HUES64 (cell line): ENCODE data around the gene CLDN20.
"Not testable (repeated sequence)": the region's sequence is repeated elsewhere in the genome, so short reads cannot be mapped to it uniquely, and the experiment has no call there.

Experiments used
- H3K27ac ChIP-seq: 2 replicates; pipeline ENCODE4 v1.7.0; 2013; ENCODE audit warnings: low read depth, low read length, inconsistent platforms
- H3K27me3 ChIP-seq: 2 replicates; pipeline ENCODE4 v1.6.1; 2013; ENCODE audit warnings: mild to moderate bottlenecking, low read length; ENCODE audit not compliant: insufficient read depth
- H3K36me3 ChIP-seq: 2 replicates; pipeline ENCODE4 v1.6.1; 2013; ENCODE audit warnings: mild to moderate bottlenecking, low read length; ENCODE audit not compliant: insufficient read depth
- H3K4me1 ChIP-seq: 2 replicates; pipeline ENCODE4 v1.6.1; 2013; ENCODE audit warnings: mild to moderate bottlenecking, low read length, moderate library complexity; ENCODE audit not compliant: insufficient read depth
- H3K4me3 ChIP-seq: 2 replicates; pipeline ENCODE4 v1.5.1; 2013; ENCODE audit warnings: mild to moderate bottlenecking, low read length, moderate library complexity
- H3K9ac ChIP-seq: 2 replicates; pipeline ENCODE4 v1.6.1; 2013; ENCODE audit warnings: mild to moderate bottlenecking, low read depth, low read length
- H3K9me3 ChIP-seq: 2 replicates; pipeline ENCODE4 v1.6.1; 2013; ENCODE audit warnings: low read depth, low read length; ENCODE audit not compliant: insufficient read depth
- WGBS: fragments of 150-250, 120-280 bp; methylation state at CpG from one replicate; pipeline ENCODE4 v1.1.7; 2013; ENCODE audit warnings: missing lambda C conversion rate; 5-methylcytosine and 5-hydroxymethylcytosine counted together

CLDN20 gene

GRCh38 chr6:155227046-155227445 is 36.8 kb upstream of the CLDN20 start:
- H3K36me3 ChIP-seq = no peaks in the 10 kb centered on the region
- no peaks in the 10 kb centered on the region for H3K27me3 ChIP-seq
- H3K27ac ChIP-seq = peak overlapping the region; percentile 39
- peaks cover 18% of the 10 kb centered on the region for H3K4me1 ChIP-seq
- H3K4me3 ChIP-seq = no peak overlapping the region
- H3K9me3 ChIP-seq = no peaks in the 10 kb centered on the region
- WGBS = 59% methylated on average over 4 of the region's 4 CpGs
- H3K9ac ChIP-seq = no peak overlapping the region

GRCh38 chr6:155228546-155229166 is 35.2 kb upstream of the CLDN20 start:
- Histone ChIP-seq H3K9ac (no peak overlapping the region), H3K27me3 (no peaks in the 10 kb centered on the region), H3K36me3 (no peaks in the 10 kb centered on the region), H3K4me3 (no peak overlapping the region), H3K27ac (no peak overlapping the region), H3K9me3 (no peaks in the 10 kb centered on the region), H3K4me1 (peaks cover 18% of the 10 kb centered on the region)
- 93% methylated on average over 13 of the region's 13 CpGs for WGBS

DNA sequence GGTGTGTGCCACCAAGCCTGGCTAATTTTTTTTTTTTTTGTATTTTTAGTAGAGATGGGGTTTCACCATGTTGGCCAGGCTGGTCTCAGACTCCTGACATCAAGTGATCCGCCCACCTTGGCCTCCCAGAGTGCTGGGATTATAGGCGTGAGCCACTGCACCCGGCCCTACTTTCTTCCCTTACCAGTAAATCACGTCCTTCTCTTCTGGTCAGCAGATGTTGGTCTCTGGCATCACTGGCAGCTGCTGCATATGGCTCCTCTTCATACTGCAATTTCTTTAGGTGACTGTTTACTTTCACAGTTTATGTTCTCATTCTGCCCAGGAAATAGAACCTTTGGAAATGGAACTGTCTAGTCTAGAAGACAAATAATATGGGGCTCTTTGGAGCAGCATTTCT is 32.8 kb upstream of the CLDN20 start:
- not testable (repeated sequence) for H3K4me3 ChIP-seq, H3K36me3 ChIP-seq, H3K9ac ChIP-seq, H3K27ac ChIP-seq, H3K27me3 ChIP-seq, H3K9me3 ChIP-seq
- WGBS = 92% methylated on average over 4 of the region's 4 CpGs
- peaks cover 18% of the 10 kb centered on the region for H3K4me1 ChIP-seq

DNA sequence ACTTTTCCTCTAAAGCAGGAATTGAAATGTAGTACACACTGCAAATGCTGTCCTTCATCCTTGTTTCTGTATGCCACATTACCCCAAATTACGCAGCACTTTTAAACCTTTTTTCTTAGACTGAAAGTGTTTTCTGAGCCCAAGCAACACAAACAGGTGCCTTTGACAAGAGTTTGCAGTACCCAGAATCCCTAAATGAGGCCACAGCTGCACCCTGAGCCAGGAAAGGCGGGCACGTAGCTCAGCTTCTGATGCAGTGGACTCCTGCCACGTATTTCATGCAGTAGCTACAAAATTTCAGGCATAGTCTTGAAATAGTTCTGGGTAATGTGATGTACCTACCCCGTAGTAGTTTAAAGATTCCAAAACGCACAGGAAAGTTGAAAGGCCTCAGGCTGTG is 31.0 kb upstream of the CLDN20 start:
- H3K4me3 ChIP-seq = no peak overlapping the region
- no peak overlapping the region for H3K9ac ChIP-seq
- peaks cover 13% of the 10 kb centered on the region; the same call in 1 of the 2 replicates for H3K9me3 ChIP-seq
- no peak overlapping the region for H3K27ac ChIP-seq
- H3K4me1 ChIP-seq = peaks cover 5% of the 10 kb centered on the region; the same call in 1 of the 2 replicates
- no peaks in the 10 kb centered on the region for H3K36me3 ChIP-seq
- H3K27me3 ChIP-seq = no peaks in the 10 kb centered on the region
- 90% methylated on average over 6 of the region's 6 CpGs for WGBS

GRCh38 chr6:155234167-155234566 is 29.6 kb upstream of the CLDN20 start:
- 93% methylated on average over 4 of the region's 4 CpGs for WGBS
- Histone ChIP-seq H3K4me3 (no peak overlapping the region), H3K9me3 (peaks cover 17% of the 10 kb centered on the region; the same call in 1 of the 2 replicates), H3K27me3 (no peaks in the 10 kb centered on the region), H3K27ac (no peak overlapping the region), H3K4me1 (no peaks in the 10 kb centered on the region), H3K9ac (no peak overlapping the region), H3K36me3 (no peaks in the 10 kb centered on the region)

GRCh38 chr6:155234687-155235086 is 29.1 kb upstream of the CLDN20 start:
- Histone ChIP-seq H3K4me3 (no peak overlapping the region), H3K27ac (no peak overlapping the region), H3K9me3 (peaks cover 21% of the 10 kb centered on the region; the same call in 1 of the 2 replicates), H3K9ac (no peak overlapping the region), H3K36me3 (no peaks in the 10 kb centered on the region), H3K4me1 (no peaks in the 10 kb centered on the region), H3K27me3 (no peaks in the 10 kb centered on the region)
- WGBS = 86% methylated on average over 4 of the region's 4 CpGs

- Histone ChIP-seq H3K9me3 (peaks cover 21% of the 10 kb centered on the region; the same call in 1 of the 2 replicates), H3K9ac (no peak overlapping the region), H3K4me3 (no peak overlapping the region), H3K36me3 (no peaks in the 10 kb centered on the region), H3K27ac (no peak overlapping the region), H3K27me3 (no peaks in the 10 kb centered on the region), H3K4me1 (no peaks in the 10 kb centered on the region)
- 83% methylated on average over 5 of the region's 5 CpGs for WGBS
These were observed 28.7 kb upstream of the CLDN20 start for GRCh38 chr6:155235087-155235486.

GRCh38 chr6:155237613-155238012 is 26.2 kb upstream of the CLDN20 start:
- no peak overlapping the region for H3K4me3 ChIP-seq
- no peaks in the 10 kb centered on the region for H3K4me1 ChIP-seq
- no peak overlapping the region for H3K27ac ChIP-seq
- peaks cover 21% of the 10 kb centered on the region; the same call in 1 of the 2 replicates for H3K9me3 ChIP-seq
- H3K9ac ChIP-seq = no peak overlapping the region
- no peaks in the 10 kb centered on the region for H3K27me3 ChIP-seq
- WGBS = 94% methylated on average over 1 of the region's 1 CpG
- H3K36me3 ChIP-seq = peaks cover 6% of the 10 kb centered on the region; the same call in 1 of the 2 replicates

DNA sequence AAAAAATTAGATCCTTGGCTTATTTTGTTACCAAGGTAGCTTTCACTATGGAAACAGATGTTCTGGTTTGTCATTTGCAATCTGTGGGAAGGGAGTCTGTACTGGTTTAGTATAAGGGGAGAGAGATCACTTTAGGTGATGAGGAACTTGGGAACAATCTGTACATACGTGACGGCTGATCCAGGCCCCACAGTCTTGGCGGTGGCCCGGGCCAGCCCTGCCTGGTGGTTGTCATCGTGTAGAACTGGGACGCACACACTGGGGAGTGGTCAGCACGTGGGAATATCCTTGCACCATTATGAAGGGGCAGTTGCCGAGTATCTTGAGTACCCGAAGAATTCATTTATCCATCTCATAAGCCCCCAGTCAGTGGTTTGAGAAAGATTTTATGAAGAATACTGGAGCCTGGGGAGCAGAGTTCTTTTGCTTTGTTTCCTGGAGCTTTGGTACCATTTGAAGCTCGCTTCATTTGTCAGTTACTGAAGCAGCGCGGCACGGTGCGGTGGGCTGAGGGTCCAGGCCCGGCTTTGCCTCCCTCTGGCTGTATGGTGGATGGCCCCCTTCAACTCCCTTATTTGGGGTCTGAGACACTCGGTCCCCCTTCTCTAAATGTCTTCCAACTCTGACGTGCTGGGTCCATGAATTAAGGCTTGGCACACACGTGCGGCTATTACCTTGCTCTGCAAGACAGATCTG is 22.8 kb upstream of the CLDN20 start:
- H3K27ac ChIP-seq = no peak overlapping the region
- H3K9ac ChIP-seq = no peak overlapping the region
- H3K4me3 ChIP-seq = no peak overlapping the region
- H3K9me3 ChIP-seq = peaks cover 21% of the 10 kb centered on the region; the same call in 1 of the 2 replicates
- no peaks in the 10 kb centered on the region for H3K4me1 ChIP-seq
- 96% methylated on average over 19 of the region's 19 CpGs for WGBS
- no peaks in the 10 kb centered on the region for H3K27me3 ChIP-seq
- peaks cover 26% of the 10 kb centered on the region; the same call in 1 of the 2 replicates for H3K36me3 ChIP-seq

DNA sequence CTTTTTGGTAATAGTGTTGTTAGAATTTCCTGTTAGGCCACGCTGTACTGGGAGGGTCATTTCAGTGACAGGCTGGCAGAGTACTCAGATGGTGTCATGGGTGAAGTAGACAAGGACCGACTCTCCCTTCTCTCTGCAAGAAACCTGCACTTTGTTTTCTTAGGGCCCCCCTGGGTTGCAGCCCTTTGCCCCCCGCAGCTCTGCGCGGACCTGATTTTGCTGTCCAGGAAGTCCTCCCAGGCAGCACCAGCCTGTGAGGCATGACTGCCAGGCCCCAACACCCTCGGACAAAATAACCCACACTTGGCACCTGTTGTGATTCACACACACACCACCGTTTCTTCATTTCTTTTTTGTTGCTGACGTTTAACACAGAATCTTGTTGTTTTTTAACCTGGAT is 21.8 kb upstream of the CLDN20 start:
- no peaks in the 10 kb centered on the region for H3K27me3 ChIP-seq
- H3K27ac ChIP-seq = no peak overlapping the region
- peaks cover 34% of the 10 kb centered on the region; the same call in 1 of the 2 replicates for H3K36me3 ChIP-seq
- 87% methylated on average over 8 of the region's 8 CpGs for WGBS
- H3K4me3 ChIP-seq = no peak overlapping the region
- peaks cover 16% of the 10 kb centered on the region; the same call in 1 of the 2 replicates for H3K9me3 ChIP-seq
- H3K9ac ChIP-seq = no peak overlapping the region
- no peaks in the 10 kb centered on the region for H3K4me1 ChIP-seq

DNA sequence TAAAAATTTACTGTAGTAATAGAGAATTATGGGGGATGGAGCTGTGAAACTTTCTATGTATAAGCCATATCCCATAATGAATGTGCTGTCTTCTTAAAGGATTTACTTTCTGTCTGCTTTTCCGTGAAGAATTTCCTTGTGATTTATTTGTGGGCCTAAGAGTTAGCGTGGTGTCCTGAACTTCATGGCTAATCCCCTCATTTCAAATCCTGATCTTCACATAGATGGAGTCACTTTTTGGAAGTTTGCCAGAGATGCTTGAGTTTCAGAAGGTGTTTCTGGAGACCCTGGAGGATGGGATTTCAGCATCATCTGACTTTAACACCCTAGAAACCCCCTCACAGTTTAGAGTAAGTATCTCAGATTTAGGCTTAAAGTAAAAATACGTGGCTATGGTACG is 19.4 kb upstream of the CLDN20 start:
- 98% methylated on average over 4 of the region's 4 CpGs for WGBS
- H3K36me3 ChIP-seq = peaks cover 42% of the 10 kb centered on the region
- no peaks in the 10 kb centered on the region for H3K4me1 ChIP-seq
- H3K9me3 ChIP-seq = 0 out of 2 replicates have a peak, but pooled peaks cover 2% of the 10 kb centered on the region
- H3K27me3 ChIP-seq = no peaks in the 10 kb centered on the region
- H3K9ac ChIP-seq = no peak overlapping the region
- no peak overlapping the region for H3K4me3 ChIP-seq
- H3K27ac ChIP-seq = no peak overlapping the region
